GM18499 (cell line): ENCODE results near the gene COX7A1.
"Not testable (repeated sequence)": the region's sequence is repeated elsewhere in the genome, so short reads cannot be mapped to it uniquely, and the experiment has no call there.

Source experiments
- ATAC-seq: cut with Tn5 transposase; IDR thresholded peaks from one replicate; pipeline ENCODE4 v1.9.1; 2021; ENCODE audit warnings: moderate number of reproducible peaks; ENCODE audit not compliant: insufficient read depth, unreplicated experiment

COX7A1 gene

GRCh38 chr19:36142496-36142895, 9.8 kb downstream of the COX7A1 start:
- ATAC-seq, result no peak

GRCh38 chr19:36142046-36142445, 10.2 kb downstream of the COX7A1 start:
- ATAC-seq, result no peak

GRCh38 chr19:36141039-36141927, 11.0 kb downstream of the COX7A1 start:
- ATAC-seq, result no peak

GRCh38 chr19:36140304-36141038, 11.8 kb downstream of the COX7A1 start:
- ATAC-seq, result no peak

GRCh38 chr19:36139473-36140303, 12.6 kb downstream of the COX7A1 start, which contains the start of gene CAPNS1:
Gene CAPNS1, plus strand, starts transcription at chr19:36140066. Its CDS starts 946 bp downstream, at chr19:36141012.
- peak; percentile 56 for ATAC-seq

- no peak for ATAC-seq
Observed at GRCh38 chr19:36139120-36139472, 13.2 kb downstream of the COX7A1 start.

- ATAC-seq, result no peak
Observed at GRCh38 chr19:36136964-36137686, 15.1 kb downstream of the COX7A1 start.

- not testable (repeated sequence) for ATAC-seq
Observed at GRCh38 chr19:36134867-36135266, 17.4 kb downstream of the COX7A1 start.

- not testable (repeated sequence) for ATAC-seq
Observed at GRCh38 chr19:36131221-36131620, 21.0 kb downstream of the COX7A1 start.

GRCh38 chr19:36128392-36128736, 23.9 kb downstream of the COX7A1 start:
- ATAC-seq, result no peak

- no peak for ATAC-seq
Observed at GRCh38 chr19:36125557-36125956, 26.7 kb downstream of the COX7A1 start.

- ATAC-seq, result no peak
Observed at GRCh38 chr19:36121486-36122124, 30.6 kb downstream of the COX7A1 start.

- no peak for ATAC-seq
Observed at GRCh38 chr19:36120984-36121358, 31.3 kb downstream of the COX7A1 start.

GRCh38 chr19:36120092-36120983, 31.9 kb downstream of the COX7A1 start:
- no peak for ATAC-seq

- ATAC-seq, result no peak
Observed at GRCh38 chr19:36116344-36116637, 36.0 kb downstream of the COX7A1 start.

- ATAC-seq, result no peak
Observed at GRCh38 chr19:36115453-36116343, 36.5 kb downstream of the COX7A1 start, which contains the start of gene TBCB. Gene TBCB, plus strand, starts transcription at chr19:36115468. Its CDS starts 93 bp downstream, at chr19:36115561.

GRCh38 chr19:36114721-36115452, 37.4 kb downstream of the COX7A1 start, which contains the start of gene POLR2I:
Gene POLR2I, minus strand, starts transcription at chr19:36114875. Its CDS starts 19 bp downstream, at chr19:36114856.
- ATAC-seq, result peak; percentile 73
